ENCODE data around the gene SGO2.

GRCh38 chr2:200600549-200601225 lies 74.7 kb downstream of the SGO2 start:
- no peak for TF ChIP-seq POLR2A (IDR thresholded peaks at IDR 0.05; ENCODE audit: low read length)
- TF ChIP-seq GATA1 (IDR thresholded peaks at IDR 0.05; ENCODE audit: low read depth, low read length), result no peak

Data from erythroblast (primary cell).